Endothelial cell of umbilical vein (primary cell): Measurements from ENCODE around the gene B4GALNT3. TPM values are rescaled to one million over a fixed set of nuclear protein-coding genes. Genes with fewer than 3 reads are reported as not detected.

Experiments
- BruUV-seq: library from RNA; stranded (reverse); fragments of 400-500 nt; replicated peaks from 2 replicates; lab custom pipeline; 2021; lab: Mats Ljungman, UMichigan
- CTCF ChIA-PET: fragments of 300-600, 350-600 bp; sonication (Branson Sonifier 250); formaldehyde crosslinking; loops from one replicate; lab custom pipeline; 2021; ENCODE audit warnings: antibody characterized with exemption, inconsistent platforms; lab: Charles Lee
- POLR2A ChIA-PET: fragments of 300-600, 350-600 bp; sonication (Branson Sonifier 250); formaldehyde crosslinking; loops from one replicate; lab custom pipeline; 2021; ENCODE audit warnings: antibody characterized with exemption, inconsistent platforms; lab: Charles Lee
- DNase-seq: peaks from one replicate; pipeline ENCODE4 v3.0.0-alpha.2; 2011; ENCODE audit warnings: low read depth, low spot score
- FAIRE-seq: peaks from 2 replicates; lab custom pipeline; 2011; peaks lifted over from hg19 to GRCh38; lab: Jason Lieb, UNC
- H2AFZ ChIP-seq: 2 replicates; pipeline ENCODE4 v1.6.0; 2012; ENCODE audit warnings: low read depth, low read length, control low read depth, inconsistent platforms
- H3K27ac ChIP-seq: 2 replicates; pipeline ENCODE4 v1.5.1; 2011; ENCODE audit warnings: low read depth, mild to moderate bottlenecking, control low read depth, low read length, moderate library complexity; ENCODE audit not compliant: insufficient read depth
- H3K27me3 ChIP-seq, 2 experiments: 2 replicates each; pipeline versions ENCODE4 v1.6.0 to v1.6.1; 2011; ENCODE audit warnings: low read length in 2 of 2, mixed read lengths in 1 of 2; ENCODE audit not compliant: control insufficient read depth in 2 of 2, insufficient read depth in 2 of 2
- H3K36me3 ChIP-seq, 2 experiments: 2 replicates in 1 of 2; 3 replicates in 1 of 2; pipeline ENCODE4 v1.5.1; 2011; ENCODE audit warnings: low read length in 2 of 2, mild to moderate bottlenecking in 1 of 2, moderate library complexity in 1 of 2; ENCODE audit not compliant: control insufficient read depth in 2 of 2, insufficient read depth in 2 of 2; ENCODE audit errors: extremely low read depth in 1 of 2
- H3K4me1 ChIP-seq: 3 replicates; pipeline ENCODE4 v1.5.1; 2011; ENCODE audit warnings: mild to moderate bottlenecking, low read length; ENCODE audit not compliant: control insufficient read depth, insufficient read depth; ENCODE audit errors: extremely low read depth
- H3K4me2 ChIP-seq: 2 replicates; pipeline ENCODE4 v1.6.1; 2011; ENCODE audit warnings: low read length, control low read depth, mixed read lengths; ENCODE audit not compliant: insufficient read depth
- H3K4me3 ChIP-seq, 3 experiments: fragments of 200-600 bp in 1 of 3; sonication (generic), shearing (Covaris generic) in 1 of 3; replicated peaks in 1 of 3; 2 replicates each; pipeline ENCODE4 v1.5.1; 2011 to 2016; ENCODE audit warnings: control low read depth in 3 of 3, low read length in 3 of 3, mild to moderate bottlenecking in 2 of 3, inconsistent platforms in 1 of 3, low read depth in 1 of 3, moderate library complexity in 1 of 3; ENCODE audit not compliant: insufficient read depth in 1 of 3
- H3K79me2 ChIP-seq: 2 replicates; pipeline ENCODE4 v1.6.0; 2012; ENCODE audit warnings: low read length, inconsistent platforms; ENCODE audit not compliant: control insufficient read depth, insufficient read depth
- H3K9ac ChIP-seq: replicated peaks from 2 replicates; pipeline ENCODE3; 2011; ENCODE audit warnings: low read length, control low read depth; ENCODE audit not compliant: insufficient read depth; ENCODE audit errors: extremely low read depth
- H3K9me1 ChIP-seq: replicated peaks from 3 replicates; pipeline ENCODE4 v1.6.0; 2011; ENCODE audit warnings: mild to moderate bottlenecking, low read length; ENCODE audit not compliant: control insufficient read depth, insufficient read depth; ENCODE audit errors: extremely low read depth
- H3K9me3 ChIP-seq: replicated peaks from 2 replicates; pipeline ENCODE4 v1.5.1; 2012; ENCODE audit warnings: low read length, inconsistent platforms; ENCODE audit not compliant: control insufficient read depth, insufficient read depth
- H4K20me1 ChIP-seq: replicated peaks from 2 replicates; pipeline ENCODE3; 2011; ENCODE audit warnings: mild to moderate bottlenecking, low read length; ENCODE audit not compliant: control insufficient read depth, insufficient read depth; ENCODE audit errors: extremely low read depth
- EZH2 ChIP-seq: IDR thresholded peaks from 2 replicates; pipeline ENCODE4 v1.6.1; 2012; ENCODE audit warnings: borderline replicate concordance, low read depth, mild to moderate bottlenecking, moderate library complexity, low read length, inconsistent platforms; ENCODE audit not compliant: severe bottlenecking
- FOS ChIP-seq: IDR thresholded peaks from 2 replicates; pipeline ENCODE4 v1.6.1; 2011; ENCODE audit warnings: mild to moderate bottlenecking, low read length, moderate library complexity, borderline replicate concordance; ENCODE audit not compliant: insufficient read depth
- GATA2 ChIP-seq: IDR thresholded peaks from 2 replicates; pipeline ENCODE4 v1.7.0; 2011; ENCODE audit warnings: low read depth, mild to moderate bottlenecking, moderate library complexity, mixed read lengths, low read length; ENCODE audit not compliant: insufficient read length, insufficient read depth
- POLR2A ChIP-seq: IDR thresholded peaks from 2 replicates; pipeline ENCODE4 v1.6.1; 2012; ENCODE audit warnings: low read depth, mild to moderate bottlenecking, control low read depth, low read length
- POLR2AphosphoS5 ChIP-seq: IDR thresholded peaks from 2 replicates; pipeline ENCODE4 v1.6.1; 2012; ENCODE audit warnings: low read depth, mild to moderate bottlenecking, control low read depth, low read length, moderate library complexity; ENCODE audit not compliant: insufficient read depth
- dilution Hi-C: fragments of 300-500 bp; cut with MboI; formaldehyde crosslinking; loops from one replicate; pipeline ENCODE4 v1.15.0; 2019; ENCODE audit warnings: low sequenced_read_pairs; ENCODE audit not compliant: extremely low pct_ligation_motif_present
- intact Hi-C: fragments of 100-400 bp; cut with micrococcal nuclease; formaldehyde crosslinking; loops from one replicate; pipeline ENCODE4 v1.10.0; 2022
- polyA plus RNA-seq, 4 experiments: library from polyadenylated mRNA; depleted of rRNA in 3 of 4; stranded (reverse) in 3 of 4; unstranded in 1 of 4; fragments of >200 nt; gene quantifications; 2 replicates each; pipeline versions ENCODE4 v1.2.1 to v1.2.3, GENCODE V29; 2011 to 2012; ENCODE audit warnings: missing spikeins in 1 of 4
- total RNA-seq: library from RNA; stranded (reverse); gene quantifications from 2 replicates; pipeline ENCODE4 v1.2.3, GENCODE V29; 2021
- TF ChIP-seq, protein P1 (sequence below), 2 donors: IDR thresholded peaks; 1 replicate in 1 of 2; 2 replicates in 1 of 2; pipeline ENCODE4 v1.5.1; 2011; ENCODE audit warnings: low read length in 2 of 2, mild to moderate bottlenecking in 2 of 2, moderate library complexity in 2 of 2, control low read depth in 1 of 2, inconsistent platforms in 1 of 2, low read depth in 1 of 2; ENCODE audit not compliant: insufficient read depth in 1 of 2; ENCODE audit errors: extremely low read depth in 1 of 2

The B4GALNT3 gene
- total and polyA plus RNA-seq, 2 donors (not counting 3 experiments of a cell fraction or from before 2014, with no cell fraction given): 0.07 TPM; not detected in 1

DNA sequence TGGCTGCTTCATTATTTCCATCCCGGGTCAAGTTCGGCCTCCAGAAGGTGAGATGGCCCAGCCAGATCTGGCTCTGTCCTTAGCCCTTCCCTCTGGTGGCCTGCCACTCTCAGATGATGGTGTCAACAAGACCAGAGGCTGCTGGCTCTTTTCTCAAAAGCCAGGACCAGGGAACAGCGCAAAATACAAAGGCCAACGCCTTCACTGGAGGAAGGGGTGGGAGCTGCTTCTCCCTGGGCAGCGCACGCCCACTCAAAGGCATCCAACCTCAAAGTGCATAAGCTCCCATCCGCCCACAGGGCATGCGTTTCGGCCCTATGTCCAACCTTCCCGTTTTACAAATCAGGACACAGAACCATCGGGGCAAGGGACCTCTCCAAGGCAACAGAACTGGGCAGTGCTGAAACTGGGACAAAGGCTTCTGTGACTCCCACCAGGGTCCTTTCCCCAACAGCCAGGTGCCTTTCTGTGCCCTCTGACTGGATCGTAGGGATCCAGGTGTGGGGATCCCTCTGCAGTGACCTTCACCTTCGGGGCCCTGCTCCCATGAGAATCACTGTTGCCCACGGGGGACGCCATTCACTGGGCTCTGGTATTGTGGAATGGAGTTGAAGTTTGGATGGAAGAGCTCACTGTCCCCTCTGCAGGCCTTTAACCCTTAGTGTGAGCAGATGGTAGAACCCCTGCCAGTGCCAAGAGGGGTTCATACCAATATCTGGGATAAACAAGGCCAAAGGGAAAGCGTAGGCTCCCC lies 126.8 kb downstream of the B4GALNT3 start:
- dilution Hi-C loops (no loop called here), intact Hi-C loops (no loop called here)
- ChIA-PET POLR2A (no interaction called here), CTCF (no interaction called here)
- H3K9me1 ChIP-seq: no peaks in the 10 kb centered on the region
- no peak for FAIRE-seq
- TF ChIP-seq GATA2 (no peak), EZH2 (no peak), POLR2A (no peak), FOS (no peak), POLR2AphosphoS5 (no peak)
- TF ChIP-seq, protein P1, sequence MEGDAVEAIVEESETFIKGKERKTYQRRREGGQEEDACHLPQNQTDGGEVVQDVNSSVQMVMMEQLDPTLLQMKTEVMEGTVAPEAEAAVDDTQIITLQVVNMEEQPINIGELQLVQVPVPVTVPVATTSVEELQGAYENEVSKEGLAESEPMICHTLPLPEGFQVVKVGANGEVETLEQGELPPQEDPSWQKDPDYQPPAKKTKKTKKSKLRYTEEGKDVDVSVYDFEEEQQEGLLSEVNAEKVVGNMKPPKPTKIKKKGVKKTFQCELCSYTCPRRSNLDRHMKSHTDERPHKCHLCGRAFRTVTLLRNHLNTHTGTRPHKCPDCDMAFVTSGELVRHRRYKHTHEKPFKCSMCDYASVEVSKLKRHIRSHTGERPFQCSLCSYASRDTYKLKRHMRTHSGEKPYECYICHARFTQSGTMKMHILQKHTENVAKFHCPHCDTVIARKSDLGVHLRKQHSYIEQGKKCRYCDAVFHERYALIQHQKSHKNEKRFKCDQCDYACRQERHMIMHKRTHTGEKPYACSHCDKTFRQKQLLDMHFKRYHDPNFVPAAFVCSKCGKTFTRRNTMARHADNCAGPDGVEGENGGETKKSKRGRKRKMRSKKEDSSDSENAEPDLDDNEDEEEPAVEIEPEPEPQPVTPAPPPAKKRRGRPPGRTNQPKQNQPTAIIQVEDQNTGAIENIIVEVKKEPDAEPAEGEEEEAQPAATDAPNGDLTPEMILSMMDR (IDR thresholded peaks at IDR 0.05; ENCODE audit: extremely low read depth in 1 of 2, insufficient read depth in 1 of 2, low read depth in 1 of 2, low read length in 2 of 2): no peak
- DNase-seq: no peak
- no peak overlapping the region for H3K9ac ChIP-seq
- BruUV-seq: no TSS peak
- no peak overlapping the region for H2AFZ ChIP-seq
- H4K20me1 ChIP-seq: no peaks in the 10 kb centered on the region
- no peak overlapping the region for H3K4me2 ChIP-seq
- H3K4me1 ChIP-seq: no peaks in the 10 kb centered on the region
- no peaks in the 10 kb centered on the region for H3K79me2 ChIP-seq
- H3K27me3 ChIP-seq: peaks cover 0 to 2% of the 10 kb centered on the region in 2 experiments
- H3K27ac ChIP-seq: no peak overlapping the region
- H3K4me3 ChIP-seq: no peak overlapping the region
- no peaks in the 10 kb centered on the region for H3K9me3 ChIP-seq
- H3K36me3 ChIP-seq: no peaks in the 10 kb centered on the region
